Ramos (cell line): Measurements from ENCODE around the gene IGF1.
"Not testable (repeated sequence)": the region's sequence is repeated elsewhere in the genome, so short reads cannot be mapped to it uniquely, and the experiment has no call there.

Source experiments
- in situ Hi-C: fragments of 300-500 bp; cut with MboI; formaldehyde crosslinking; loops from one replicate; pipeline ENCODE4 v1.14.3; 2022; ENCODE audit warnings: low sequenced_read_pairs; ENCODE audit not compliant: unreplicated experiment

IGF1 gene

DNA sequence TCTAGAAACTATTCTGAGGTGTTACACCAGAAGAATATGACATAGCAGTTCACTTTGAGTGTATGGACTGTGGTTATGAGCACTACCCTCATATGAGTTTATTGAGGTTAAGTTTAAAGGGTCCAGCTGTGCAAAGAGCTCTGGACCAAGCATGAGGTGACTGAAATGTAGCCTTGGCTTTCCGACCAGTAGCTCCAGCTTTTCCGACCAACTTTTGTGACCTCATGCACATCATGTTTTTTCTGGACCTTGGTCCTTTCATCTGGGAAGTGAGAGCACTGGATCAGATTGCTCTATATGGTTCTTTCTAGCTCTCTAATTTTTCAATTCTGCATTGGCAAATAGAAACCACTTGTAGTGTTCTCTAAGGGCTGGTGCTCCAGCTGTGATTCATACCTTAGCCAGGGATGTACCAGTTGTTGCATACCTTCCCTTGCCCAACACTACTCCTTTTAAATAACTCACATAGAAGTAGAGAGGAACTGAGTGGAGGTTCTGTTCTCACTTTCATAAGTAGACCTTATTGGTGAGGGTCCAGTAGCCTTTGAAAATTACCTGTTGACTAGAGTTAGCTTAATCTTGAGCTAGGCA is 16.6 kb downstream of the IGF1 start:
- in situ Hi-C loops = no loop called here

DNA sequence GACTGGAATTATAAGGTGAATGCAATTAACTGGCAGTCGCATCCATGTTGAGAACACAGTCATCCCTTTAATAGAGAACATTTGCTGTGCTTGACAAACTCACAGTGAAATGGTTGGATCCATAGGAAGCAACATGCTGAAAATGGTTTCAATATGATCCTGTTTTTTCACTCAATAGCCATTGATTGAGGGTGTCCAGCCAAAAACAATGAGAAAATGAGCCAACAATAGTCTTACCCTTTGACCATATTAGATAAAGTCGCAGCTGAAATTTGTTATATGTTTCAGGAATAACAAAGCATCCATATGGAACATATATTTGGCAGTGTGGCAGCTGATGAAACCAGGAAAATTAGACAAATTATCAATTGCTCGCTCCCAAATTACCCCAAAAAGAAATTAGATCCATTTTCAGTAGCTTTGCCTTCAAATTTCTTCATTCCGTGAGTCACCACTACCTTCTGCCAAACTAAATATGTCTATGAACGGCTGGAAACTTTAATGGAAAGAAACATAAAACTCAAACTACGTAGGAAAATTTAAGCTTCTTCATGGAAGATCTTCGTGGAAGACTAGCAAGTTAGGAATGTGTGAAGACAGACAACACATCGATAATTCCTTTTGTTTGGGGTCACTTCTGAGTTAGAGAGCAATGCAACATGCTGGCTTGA is 17.4 kb downstream of the IGF1 start:
- in situ Hi-C loops = no loop called here

DNA sequence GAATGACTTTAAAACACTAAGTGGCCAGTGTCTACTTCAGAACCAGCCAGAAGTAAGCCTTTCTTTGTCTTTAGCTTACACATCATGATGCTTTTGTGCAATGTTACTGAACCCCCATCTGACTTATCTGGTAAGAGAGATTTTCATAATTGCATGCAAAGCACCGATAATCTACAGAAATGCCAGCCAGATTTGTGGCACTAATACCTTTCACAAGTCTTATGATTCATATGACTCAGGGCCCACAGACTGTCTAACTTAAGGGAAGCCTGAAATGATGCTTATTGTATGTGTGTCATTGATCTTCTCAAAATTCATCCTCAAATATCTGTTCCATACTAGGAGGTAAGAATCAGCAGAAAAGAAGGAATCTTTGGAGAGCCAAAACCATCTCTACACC is 18.0 kb downstream of the IGF1 start:
- in situ Hi-C loops = no loop called here

DNA sequence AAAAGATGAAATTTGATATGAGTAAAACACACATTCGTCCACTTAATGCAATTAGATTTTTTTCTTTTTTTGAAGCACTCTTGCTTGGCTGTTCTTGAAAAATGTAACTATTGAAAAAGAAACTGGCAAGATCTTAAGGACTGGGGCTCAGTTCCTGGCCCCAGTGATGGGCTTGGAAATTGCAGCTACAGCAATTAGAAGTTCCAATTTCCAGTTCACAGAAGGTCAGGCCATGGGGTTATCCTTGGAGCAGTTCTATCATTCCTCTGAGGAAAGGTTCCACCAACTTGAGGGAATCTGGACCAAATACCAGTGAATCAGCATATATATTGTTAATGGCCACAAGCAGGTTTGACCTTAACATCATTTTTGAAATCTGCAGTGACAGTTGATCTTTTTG is 18.9 kb downstream of the IGF1 start:
- in situ Hi-C loops = no loop called here

DNA sequence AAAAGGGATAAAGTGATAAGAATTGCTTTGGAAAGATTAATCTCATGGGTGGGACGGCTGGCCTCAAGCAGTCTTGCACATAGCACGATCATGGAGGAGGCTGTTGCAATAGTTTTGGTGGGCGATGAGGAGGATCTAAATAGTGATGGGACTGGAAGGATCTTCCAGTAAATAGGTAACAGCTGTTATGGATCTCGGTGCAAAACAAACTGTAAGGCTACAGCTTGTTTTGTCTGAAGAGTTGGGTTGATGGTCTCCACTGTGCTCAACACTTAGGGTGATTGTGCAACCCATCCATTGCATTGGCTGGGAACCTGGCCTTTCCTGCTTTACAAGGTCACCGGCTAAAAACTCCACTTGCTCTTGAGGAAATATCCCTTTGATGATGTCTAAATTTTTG is 21.0 kb downstream of the IGF1 start:
- in situ Hi-C loops = no loop called here

DNA sequence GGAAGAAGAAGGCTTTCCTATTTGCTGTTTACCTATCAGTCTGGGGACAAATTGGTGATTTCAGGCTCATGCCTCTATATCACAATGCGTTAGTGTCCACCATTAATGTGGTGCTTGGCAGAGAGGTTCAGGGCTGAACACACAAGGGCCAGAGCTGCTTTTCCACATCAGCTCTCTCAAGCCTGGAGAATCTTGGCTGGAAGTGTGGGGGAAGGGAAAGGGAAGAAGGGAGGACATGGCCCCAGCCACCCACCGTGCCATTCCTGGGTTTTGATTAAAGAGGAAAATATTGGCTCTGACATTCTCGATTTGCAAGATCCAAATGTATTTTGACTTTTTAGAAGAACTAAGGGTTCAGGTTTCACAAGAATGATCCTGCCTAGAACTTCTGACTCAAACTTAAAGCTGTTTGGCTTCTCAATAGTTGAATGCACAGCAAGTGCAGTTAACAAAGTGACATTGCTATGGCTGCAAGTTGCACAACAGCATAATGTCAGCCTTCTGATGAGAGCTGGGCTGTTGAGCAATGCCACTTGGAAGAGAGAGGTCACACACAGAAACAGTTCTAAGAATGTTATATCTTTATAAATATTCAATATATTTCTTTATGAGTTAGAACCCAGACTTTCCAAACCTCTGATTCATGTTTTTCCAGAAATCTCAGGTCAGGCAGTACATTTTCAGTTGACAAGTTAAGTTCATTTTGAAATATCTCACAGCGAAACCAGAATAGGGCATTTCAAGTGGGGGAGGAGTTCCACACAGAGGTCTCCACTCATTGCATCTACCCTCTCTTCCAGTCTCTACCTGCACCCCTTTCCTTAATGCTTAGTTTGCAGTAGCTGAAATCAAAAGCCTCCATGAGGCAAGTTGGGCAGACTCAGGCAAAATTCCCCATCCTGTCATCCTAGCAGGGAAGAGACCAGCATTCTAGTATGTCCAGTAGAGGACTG is 25.3 kb downstream of the IGF1 start:
- in situ Hi-C loops = no loop called here

DNA sequence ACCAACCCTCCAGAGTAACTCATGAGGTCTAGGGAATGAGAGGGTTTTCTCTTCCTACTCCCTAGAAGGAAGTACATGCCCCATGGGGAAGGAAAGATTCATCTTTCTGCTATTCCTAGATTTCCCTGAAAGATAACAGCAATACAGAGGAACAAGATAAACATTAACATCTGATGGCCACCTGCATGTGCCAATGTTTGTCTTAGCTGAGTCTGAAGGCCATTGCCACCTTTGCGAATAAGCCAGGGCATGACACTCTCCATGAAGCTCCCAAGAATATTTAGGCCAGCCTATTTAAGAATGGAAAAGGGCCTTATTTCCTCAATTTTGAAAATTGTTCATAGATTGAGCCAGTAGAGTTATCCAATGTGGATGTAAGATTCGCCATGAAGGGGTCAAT is 26.0 kb downstream of the IGF1 start:
- in situ Hi-C loops = no loop called here

DNA sequence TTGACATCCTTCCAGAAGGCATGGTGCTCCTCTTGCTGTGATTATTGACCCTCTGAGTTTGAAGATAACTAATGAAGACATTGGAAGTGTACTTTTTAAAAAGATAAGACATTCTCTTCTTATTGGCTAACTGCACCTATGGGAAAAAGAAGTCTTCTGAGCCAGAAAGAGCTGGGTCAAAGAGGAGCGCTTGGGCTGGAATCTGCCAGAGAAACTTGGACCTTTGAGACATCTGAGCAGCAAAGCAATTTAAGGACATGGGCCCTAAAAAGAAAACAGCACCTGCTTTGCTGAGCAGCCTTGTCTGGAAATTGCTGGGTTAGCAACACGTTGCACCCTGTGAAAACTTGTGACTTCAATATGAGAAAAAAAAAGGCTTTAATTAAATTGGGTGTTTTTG is 27.8 kb downstream of the IGF1 start:
- in situ Hi-C loops = no loop called here

DNA sequence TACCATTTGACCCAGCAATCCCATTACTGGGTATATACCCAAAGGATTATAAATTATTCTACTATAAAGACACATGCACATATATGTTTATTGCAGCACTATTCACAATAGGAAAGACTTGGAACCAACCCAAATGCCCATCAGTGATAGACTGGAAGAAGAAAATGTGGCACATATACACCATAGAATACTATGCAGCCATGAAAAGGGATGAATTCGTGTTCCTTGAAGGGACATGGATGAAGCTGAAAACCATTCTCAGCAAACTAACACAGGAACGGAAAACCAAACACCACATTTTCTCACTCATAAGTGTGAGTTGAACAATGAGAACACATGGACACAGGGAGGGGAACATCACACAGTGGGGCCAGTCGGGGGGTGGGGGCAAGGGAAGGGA is 31.3 kb downstream of the IGF1 start:
- in situ Hi-C loops = not testable (repeated sequence)

DNA sequence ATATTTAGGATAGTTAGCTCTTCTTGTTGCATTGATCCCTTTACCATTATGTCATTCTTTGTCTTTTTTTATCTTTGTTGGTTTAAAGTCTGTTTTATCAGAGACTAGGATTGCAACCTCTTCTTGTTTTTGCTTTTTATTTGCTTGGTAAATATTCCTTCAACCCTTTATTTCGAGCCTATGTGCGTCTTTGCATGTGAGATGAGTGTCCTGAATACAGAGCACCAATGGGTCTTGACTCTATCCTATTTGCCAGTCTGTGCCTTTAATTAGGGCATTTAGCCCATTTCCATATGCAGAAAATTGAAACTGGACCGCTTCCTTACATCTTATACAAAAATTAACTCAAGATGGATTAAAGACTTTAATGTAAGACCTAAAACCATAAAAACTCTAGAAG is 32.9 kb downstream of the IGF1 start:
- in situ Hi-C loops = not testable (repeated sequence)

DNA sequence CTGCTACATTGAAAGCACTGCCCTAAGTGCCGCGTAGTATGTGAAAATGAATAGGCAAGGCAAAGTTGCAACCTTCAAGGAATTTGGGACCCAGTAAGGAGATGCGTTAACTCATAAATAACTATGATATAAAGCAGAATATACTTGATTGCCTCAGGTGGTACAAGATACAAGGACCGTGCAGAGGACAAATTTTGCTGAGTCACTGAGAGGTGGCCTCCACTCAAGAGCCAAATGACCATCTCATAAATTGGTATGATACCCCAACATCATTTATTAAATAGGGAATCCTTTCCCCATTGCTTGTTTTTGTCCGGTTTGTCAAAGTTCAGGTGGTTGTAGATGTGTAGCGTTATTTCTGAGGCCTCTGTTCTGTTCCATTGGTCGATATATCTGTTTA is 35.7 kb downstream of the IGF1 start:
- in situ Hi-C loops = no loop called here

DNA sequence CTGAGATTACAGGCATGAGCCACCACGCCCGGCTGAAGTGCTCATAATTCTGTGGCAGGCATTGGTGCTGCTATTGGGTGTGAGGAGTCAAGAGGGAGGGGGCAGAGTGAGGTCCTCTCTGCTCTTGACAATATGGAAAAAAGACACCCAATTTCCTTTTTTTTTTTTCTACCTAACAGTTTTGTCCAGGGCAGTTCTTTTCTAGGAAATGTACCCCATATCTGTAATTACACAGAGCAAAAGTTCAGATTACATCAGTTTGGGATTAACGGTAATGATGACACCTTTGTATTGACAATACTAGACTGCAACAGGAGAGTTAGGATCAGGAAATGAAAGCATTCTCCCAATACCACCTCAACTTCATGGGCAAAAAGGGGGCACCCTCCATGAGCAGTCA is 36.3 kb downstream of the IGF1 start:
- in situ Hi-C loops = no loop called here

DNA sequence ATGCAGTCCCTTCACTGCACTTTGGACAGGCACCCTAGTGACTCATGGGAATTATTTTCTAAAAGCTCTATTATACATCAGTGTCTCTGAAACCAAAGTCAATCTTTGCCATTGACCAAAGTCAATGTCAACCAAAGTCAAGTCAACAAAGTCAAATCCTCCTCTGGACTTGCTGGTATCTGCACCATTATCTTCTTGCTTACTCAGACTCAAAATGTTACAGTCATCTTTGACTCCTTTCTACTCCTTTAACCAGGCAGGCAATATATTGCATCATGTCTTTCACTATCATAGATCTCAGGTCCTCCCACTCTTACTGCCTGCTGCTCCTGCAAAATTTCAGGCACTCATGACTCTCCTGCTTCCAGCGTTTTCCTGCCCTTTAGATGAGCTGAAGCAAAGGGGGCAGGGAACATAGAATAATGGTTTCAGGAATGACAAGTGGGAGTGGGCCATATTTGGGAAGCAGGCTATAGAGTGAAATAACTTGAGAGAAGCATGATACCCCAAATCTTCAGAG is 39.2 kb downstream of the IGF1 start:
- in situ Hi-C loops = no loop called here

DNA sequence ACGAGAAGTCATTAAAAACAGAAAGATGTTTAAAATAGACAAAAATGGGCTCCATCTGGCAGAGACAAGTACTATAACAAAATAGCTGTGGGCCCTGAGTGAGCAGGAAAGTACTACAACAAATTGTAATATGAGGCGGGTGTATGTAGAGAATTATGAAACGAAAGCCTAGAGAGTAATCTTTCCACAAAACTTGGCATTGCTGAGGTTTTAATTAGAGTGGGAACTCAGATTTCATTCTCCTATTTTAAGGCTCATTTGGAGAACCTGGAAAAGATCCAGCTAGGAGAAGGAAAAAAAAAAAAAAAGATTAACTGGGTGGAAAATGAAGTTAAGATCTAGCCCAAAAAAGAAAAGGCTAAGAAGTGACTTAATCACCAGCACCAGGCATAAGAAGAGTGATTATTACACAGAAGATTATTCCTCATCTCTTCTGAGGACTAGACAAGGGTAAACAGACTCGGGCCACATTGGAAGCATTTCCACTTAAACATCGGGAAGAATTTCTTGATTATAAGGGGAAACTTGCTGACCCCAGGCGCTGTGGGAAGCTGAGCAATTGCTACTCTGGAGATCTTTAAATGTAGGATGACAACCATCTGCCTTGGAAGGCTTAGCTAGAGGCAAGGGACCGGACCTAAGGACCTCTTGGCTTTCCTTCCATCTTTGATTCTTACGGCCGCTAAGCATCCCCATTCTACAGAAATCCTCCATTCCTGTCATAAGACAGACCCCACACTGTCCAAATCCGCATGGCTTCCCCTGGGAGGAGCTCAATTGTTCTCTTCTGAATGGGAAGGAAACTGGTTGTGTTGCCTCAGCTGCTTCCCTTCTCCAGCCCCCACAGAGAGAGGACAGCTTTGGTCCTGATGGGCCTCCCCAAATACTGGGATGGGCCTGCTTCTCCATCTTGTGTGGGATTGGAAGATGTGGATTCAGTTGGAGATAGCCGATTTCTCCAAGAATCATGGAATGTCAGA is 40.6 kb downstream of the IGF1 start:
- in situ Hi-C loops = no loop called here

DNA sequence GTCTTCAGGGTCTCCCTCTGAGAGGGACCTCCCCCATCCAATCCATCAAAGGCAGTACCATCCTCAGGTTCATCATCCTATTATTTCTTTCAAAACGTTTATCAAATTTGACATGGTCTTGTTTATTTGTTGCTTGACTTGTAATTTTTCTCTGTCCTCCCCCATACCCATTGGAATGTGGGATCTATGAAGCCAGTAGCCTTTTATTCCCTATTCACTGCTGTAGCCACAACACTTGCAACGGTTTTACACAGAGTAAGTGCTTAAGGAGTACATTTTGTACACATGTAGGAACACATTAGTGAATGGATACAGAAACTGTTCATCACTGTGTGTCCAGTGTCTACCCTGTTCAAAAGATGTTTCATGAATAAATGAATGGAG is 41.5 kb downstream of the IGF1 start:
- in situ Hi-C loops = no loop called here

DNA sequence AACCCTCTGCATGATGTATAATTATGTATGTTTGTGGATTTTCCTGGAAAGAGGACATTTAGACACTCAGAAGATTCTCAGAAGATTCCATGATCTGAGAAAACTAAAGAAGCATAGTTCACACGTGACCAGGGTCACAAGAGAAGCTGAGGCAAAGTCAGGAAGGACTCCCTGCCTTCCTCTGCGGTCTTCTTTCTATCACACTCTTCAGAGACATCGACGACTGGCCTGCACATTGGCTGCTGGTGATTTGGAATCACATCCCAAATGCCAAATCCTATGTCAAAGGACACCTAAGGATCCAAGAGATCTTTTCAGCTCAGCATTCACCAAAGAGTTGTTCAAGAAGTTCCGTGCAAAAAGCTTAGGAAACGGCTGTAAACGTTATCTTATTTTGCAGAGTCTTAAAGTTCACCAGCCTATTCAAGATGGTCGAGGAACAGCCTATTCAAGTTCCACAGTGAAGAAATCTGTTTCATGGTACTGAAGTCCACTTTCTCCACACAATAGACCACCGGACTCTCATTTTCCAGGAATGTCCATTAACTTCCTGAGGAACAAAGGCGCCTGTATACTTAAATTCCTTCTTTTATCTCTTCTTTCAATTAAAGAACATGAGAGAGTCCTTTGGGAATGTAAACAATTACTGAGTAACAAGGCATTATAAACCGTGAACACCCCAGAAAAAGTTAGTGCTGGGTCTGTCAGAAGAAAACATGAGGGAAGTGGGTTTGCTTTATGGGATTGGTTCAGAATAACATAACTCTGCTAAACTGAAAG is 42.1 kb downstream of the IGF1 start:
- in situ Hi-C loops = no loop called here

DNA sequence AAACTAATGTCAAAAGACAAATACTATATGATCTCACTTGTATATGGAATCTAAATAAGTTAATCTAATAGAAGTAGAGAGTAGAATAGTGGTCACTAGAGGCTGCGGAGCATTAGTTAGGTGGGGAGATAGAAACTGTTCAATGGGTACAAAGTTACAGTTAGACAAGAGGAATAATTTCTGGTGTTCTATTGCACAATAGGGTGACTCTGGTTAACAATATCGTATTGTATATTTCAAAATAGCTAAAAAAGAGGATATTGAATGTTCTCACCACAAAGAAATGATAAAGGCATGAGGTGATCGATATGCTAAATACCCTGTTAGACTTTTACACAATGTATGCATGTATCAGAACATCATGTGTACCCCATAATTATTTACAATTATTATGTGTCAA is 42.9 kb downstream of the IGF1 start:
- in situ Hi-C loops = no loop called here

DNA sequence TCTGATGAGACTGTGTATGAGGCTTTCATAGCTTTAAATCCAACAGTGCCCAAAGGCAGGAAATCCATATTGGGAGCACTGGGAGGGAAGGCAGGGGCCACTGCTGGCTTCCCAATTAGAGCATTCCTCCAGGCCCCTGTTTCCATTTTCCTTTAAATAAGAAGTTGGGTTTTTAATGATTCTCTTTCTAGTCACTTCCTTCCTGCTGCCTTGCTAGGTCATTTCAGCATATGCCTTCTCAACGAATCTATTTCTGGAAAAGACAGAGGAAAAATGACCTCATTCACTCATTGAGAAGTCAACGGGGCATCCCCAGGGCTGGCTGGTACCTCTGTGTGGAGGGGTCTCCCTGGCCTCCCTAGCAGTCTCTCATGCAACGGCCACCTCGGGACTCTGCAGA is 43.5 kb downstream of the IGF1 start:
- in situ Hi-C loops = no loop called here

DNA sequence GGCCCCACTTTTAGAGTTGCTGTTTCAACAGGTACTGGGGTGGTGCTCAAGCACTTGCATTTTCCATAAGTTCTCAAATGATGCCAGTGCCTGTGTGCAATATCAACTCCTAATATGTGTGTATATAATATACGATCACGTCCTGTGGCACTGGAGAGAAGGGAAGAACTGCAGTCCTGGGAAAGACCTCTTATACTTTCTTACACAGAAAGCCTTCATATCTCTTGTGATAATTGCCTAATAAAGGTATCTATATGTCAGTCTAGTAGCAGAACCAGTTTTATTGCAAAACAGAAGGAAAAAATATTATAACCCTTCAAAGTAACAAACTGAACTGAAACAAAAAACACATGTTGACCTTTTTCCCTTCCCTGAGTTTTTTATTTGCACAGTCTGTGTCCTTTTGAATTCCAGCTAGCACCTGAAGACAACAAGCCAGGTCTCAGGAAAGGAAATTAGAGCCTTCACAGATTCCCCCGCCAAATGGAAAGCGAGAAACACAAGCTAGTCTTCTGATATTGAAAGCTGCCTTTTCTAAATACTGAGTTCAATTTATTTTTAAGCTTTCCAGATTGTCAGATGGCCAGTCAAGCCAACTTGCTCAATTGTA is 44.4 kb downstream of the IGF1 start:
- in situ Hi-C loops = no loop called here
